OCI-LY1 (cell line): ENCODE results near the gene TSC22D1.

ENCODE experiments used
- EZH2 ChIP-seq: fragments of 200-600 bp; sonication (generic), shearing (Covaris generic); IDR thresholded peaks from 2 replicates; pipeline ENCODE4 v1.8.0; 2017; ENCODE audit warnings: borderline replicate concordance, mixed run types, mild to moderate bottlenecking, antibody characterized with exemption, low read length, moderate library complexity, mixed read lengths
- TF ChIP-seq, protein P1 (sequence below): fragments of 200-600 bp; sonication (generic), shearing (Covaris generic); IDR thresholded peaks from 2 replicates; pipeline ENCODE4 v1.5.1; 2017; ENCODE audit warnings: mild to moderate bottlenecking, antibody characterized with exemption, low read length, moderate library complexity, mixed read lengths

DNA sequence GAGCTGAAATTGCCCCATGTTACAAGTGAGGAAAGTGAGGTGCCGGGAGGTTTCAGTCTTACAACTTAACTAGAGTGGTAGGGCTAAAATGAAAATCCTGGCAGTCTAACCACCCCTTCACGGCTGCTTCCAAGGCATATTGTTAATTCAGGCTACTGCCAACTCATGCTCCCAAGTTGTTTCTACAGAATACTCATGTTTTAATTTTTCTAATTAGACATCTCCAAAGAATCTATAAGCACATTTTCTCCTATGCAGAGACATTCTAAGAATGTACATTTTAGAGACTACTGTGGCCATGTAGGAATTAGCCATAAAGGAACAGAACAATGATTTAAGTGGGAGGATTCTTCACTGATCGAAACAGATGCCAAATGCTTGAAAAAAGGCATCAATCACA lies 7.0 kb upstream of the TSC22D1 start:
- TF ChIP-seq, protein P1, sequence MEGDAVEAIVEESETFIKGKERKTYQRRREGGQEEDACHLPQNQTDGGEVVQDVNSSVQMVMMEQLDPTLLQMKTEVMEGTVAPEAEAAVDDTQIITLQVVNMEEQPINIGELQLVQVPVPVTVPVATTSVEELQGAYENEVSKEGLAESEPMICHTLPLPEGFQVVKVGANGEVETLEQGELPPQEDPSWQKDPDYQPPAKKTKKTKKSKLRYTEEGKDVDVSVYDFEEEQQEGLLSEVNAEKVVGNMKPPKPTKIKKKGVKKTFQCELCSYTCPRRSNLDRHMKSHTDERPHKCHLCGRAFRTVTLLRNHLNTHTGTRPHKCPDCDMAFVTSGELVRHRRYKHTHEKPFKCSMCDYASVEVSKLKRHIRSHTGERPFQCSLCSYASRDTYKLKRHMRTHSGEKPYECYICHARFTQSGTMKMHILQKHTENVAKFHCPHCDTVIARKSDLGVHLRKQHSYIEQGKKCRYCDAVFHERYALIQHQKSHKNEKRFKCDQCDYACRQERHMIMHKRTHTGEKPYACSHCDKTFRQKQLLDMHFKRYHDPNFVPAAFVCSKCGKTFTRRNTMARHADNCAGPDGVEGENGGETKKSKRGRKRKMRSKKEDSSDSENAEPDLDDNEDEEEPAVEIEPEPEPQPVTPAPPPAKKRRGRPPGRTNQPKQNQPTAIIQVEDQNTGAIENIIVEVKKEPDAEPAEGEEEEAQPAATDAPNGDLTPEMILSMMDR: no peak
- TF ChIP-seq EZH2: no peak
